GM12872 (cell line): Measurements from ENCODE around the gene BFSP2.

Experiments used
- CTCF ChIP-seq: IDR thresholded peaks from 3 replicates; pipeline ENCODE4 v1.5.1; 2011; ENCODE audit warnings: low read depth, mild to moderate bottlenecking, low read length, moderate library complexity; ENCODE audit not compliant: insufficient read depth

BFSP2 gene

GRCh38 chr3:133400006-133400515 lies at the start of gene BFSP2:
Gene BFSP2 (plus strand): TSS chr3:133400056. CDS start chr3:133400084, 28 bp downstream.
- no peak for TF ChIP-seq CTCF

- TF ChIP-seq CTCF = no peak
These were observed 45.1 kb upstream of the BFSP2 start for GRCh38 chr3:133354721-133355120.

- no peak for TF ChIP-seq CTCF
These were observed 39.4 kb upstream of the BFSP2 start for GRCh38 chr3:133360476-133360875.

GRCh38 chr3:133361011-133361410 lies 38.8 kb upstream of the BFSP2 start:
- no peak for TF ChIP-seq CTCF

GRCh38 chr3:133361435-133361834 lies 38.4 kb upstream of the BFSP2 start:
- TF ChIP-seq CTCF = no peak

- no peak for TF ChIP-seq CTCF
These were observed 37.3 kb upstream of the BFSP2 start for GRCh38 chr3:133362539-133362938.

GRCh38 chr3:133364704-133365103 lies 35.2 kb upstream of the BFSP2 start:
- no peak for TF ChIP-seq CTCF
